GM12878 (cell line): ENCODE measurements around the gene COL18A1. TPM values are rescaled to one million over a fixed set of nuclear protein-coding genes. Genes with fewer than 3 reads are reported as not detected.

Experiments used
- ATAC-seq: fragments of 200-7000 bp; cut with Tn5 transposase; 3 replicates; pipeline ENCODE4 v1.9.1; 2020; ENCODE audit warnings: mild to moderate bottlenecking, moderate library complexity
- BruUV-seq: library from RNA; stranded (reverse); fragments of 400-500 nt; replicated peaks from 2 replicates; lab custom pipeline; 2021; lab: Mats Ljungman, UMichigan
- CTCF ChIA-PET: fragments of 300-600 bp; sonication (Branson Sonifier 250); formaldehyde crosslinking; extraction: SDS; loops from one replicate; lab custom pipeline; 2021; ENCODE audit warnings: inconsistent platforms; lab: Yijun Ruan, JAX
- POLR2A ChIA-PET: fragments of 350-600 bp; formaldehyde crosslinking; extraction: SDS; loops from one replicate; lab custom pipeline; 2021; ENCODE audit warnings: inconsistent platforms; lab: Charles Lee
- RAD21 ChIA-PET: fragments of 300-600 bp; sonication (Branson Sonifier 250); formaldehyde crosslinking; loops from one replicate; lab custom pipeline; 2023; ENCODE audit warnings: antibody characterized with exemption; ENCODE audit not compliant: unreplicated experiment; lab: Charles Lee
- SMC1A ChIA-PET: fragments of 300-600 bp; sonication (Branson Sonifier 250); formaldehyde crosslinking; loops from one replicate; lab custom pipeline; 2023; ENCODE audit not compliant: unreplicated experiment, uncharacterized antibody; lab: Charles Lee
- DNase-seq: peaks from one replicate; pipeline ENCODE4 v3.0.0-alpha.2; 2011; ENCODE audit warnings: low read depth, low spot score
- FAIRE-seq: peaks from 3 replicates; lab custom pipeline; 2011; peaks lifted over from hg19 to GRCh38; lab: Jason Lieb, UNC
- H2AFZ ChIP-seq: 2 replicates; pipeline ENCODE4 v1.6.0; 2011; ENCODE audit warnings: low read depth, low read length, control low read depth; ENCODE audit not compliant: control insufficient read depth
- H3K27ac ChIP-seq: 2 replicates; pipeline ENCODE4 v1.5.1; 2011; ENCODE audit warnings: control low read depth; ENCODE audit not compliant: control insufficient read depth, insufficient read depth
- H3K27me3 ChIP-seq, 2 experiments: replicated peaks in 1 of 2; 2 replicates each; pipeline versions ENCODE4 v1.6.0 to v1.6.1; 2011; ENCODE audit warnings: low read length in 1 of 2; ENCODE audit not compliant: control insufficient read depth in 2 of 2, insufficient read depth in 2 of 2
- H3K36me3 ChIP-seq, 2 experiments: 2 replicates each; pipeline ENCODE4 v1.5.1; 2011; ENCODE audit warnings: low read length in 1 of 2; ENCODE audit not compliant: control insufficient read depth in 2 of 2, insufficient read depth in 2 of 2
- H3K4me1 ChIP-seq: 2 replicates; pipeline ENCODE4 v1.6.1; 2011; ENCODE audit warnings: mild to moderate bottlenecking, low read length, moderate library complexity, mixed read lengths; ENCODE audit not compliant: control insufficient read depth, insufficient read depth
- H3K4me2 ChIP-seq: 2 replicates; pipeline ENCODE4 v1.6.0; 2011; ENCODE audit warnings: control low read depth; ENCODE audit not compliant: control insufficient read depth, insufficient read depth
- H3K4me3 ChIP-seq: fragments of 200-600 bp; sonication (generic); 2 replicates; pipeline ENCODE4 v1.5.1; 2016
- H3K79me2 ChIP-seq: 2 replicates; pipeline ENCODE4 v1.6.0; 2011; ENCODE audit warnings: low read length; ENCODE audit not compliant: control insufficient read depth, insufficient read depth
- H3K9ac ChIP-seq: 2 replicates; pipeline ENCODE4 v1.8.0; 2011; ENCODE audit warnings: low read length, control low read depth, mixed read lengths; ENCODE audit not compliant: control insufficient read depth, insufficient read depth
- H3K9me3 ChIP-seq: replicated peaks from 3 replicates; pipeline ENCODE4 v1.5.1; 2011; ENCODE audit warnings: mild to moderate bottlenecking, low read length; ENCODE audit not compliant: control insufficient read depth, insufficient read depth
- H4K20me1 ChIP-seq: 2 replicates; pipeline ENCODE4 v1.6.0; 2011; ENCODE audit not compliant: control insufficient read depth, insufficient read depth
- CBX3 ChIP-seq: fragments of 200-600 bp; sonication (generic); IDR thresholded peaks from 2 replicates; pipeline ENCODE4 v1.6.1; 2016; ENCODE audit warnings: low read depth, borderline replicate concordance
- CBX5 ChIP-seq: sonication (generic); IDR thresholded peaks from 2 replicates; pipeline ENCODE4 v1.6.1; 2016; ENCODE audit warnings: low read depth, moderate library complexity, mild to moderate bottlenecking, inconsistent platforms
- FOXK2 ChIP-seq: fragments of 450-650 bp; IDR thresholded peaks from 2 replicates; pipeline ENCODE4 v1.6.1; 2017; ENCODE audit warnings: mild to moderate bottlenecking, moderate library complexity
- GABPA ChIP-seq: IDR thresholded peaks from 2 replicates; pipeline ENCODE4 v1.6.1; 2014; ENCODE audit warnings: antibody characterized with exemption, low read depth, mild to moderate bottlenecking, inconsistent platforms
- MTA2 ChIP-seq: fragments of 450-650 bp; IDR thresholded peaks from 2 replicates; pipeline ENCODE4 v1.6.1; 2016; ENCODE audit warnings: low read depth, mild to moderate bottlenecking, moderate library complexity
- RB1 ChIP-seq: fragments of 450-650 bp; formaldehyde crosslinking; IDR thresholded peaks from 2 replicates; pipeline ENCODE4 v1.6.1; 2017; ENCODE audit warnings: mild to moderate bottlenecking, borderline replicate concordance
- RUNX3 ChIP-seq: IDR thresholded peaks from 2 replicates; pipeline ENCODE4 v1.6.1; 2012; ENCODE audit warnings: low read length, inconsistent platforms
- SP1 ChIP-seq: IDR thresholded peaks from one replicate; pipeline ENCODE4 v1.6.1; 2011; ENCODE audit warnings: low read depth, low read length
- STAT1 ChIP-seq: fragments of 450-650 bp; conservative IDR thresholded peaks from 2 replicates; pipeline ENCODE4 v1.6.1; 2014; ENCODE audit warnings: antibody characterized with exemption, mild to moderate bottlenecking
- SUZ12 ChIP-seq: fragments of 200-600 bp; sonication (generic); IDR thresholded peaks from one replicate; pipeline ENCODE4 v1.6.1; 2018; ENCODE audit warnings: antibody characterized with exemption, mild to moderate bottlenecking; ENCODE audit not compliant: unreplicated experiment
- WGBS: methylation state at CpG from one replicate; pipeline ENCODE4 v1.1.6; 2016; ENCODE audit warnings: low lambda C conversion rate; ENCODE audit not compliant: insufficient replicate concordance, insufficient coverage; ENCODE audit errors: missing lambda C conversion rate; 5-methylcytosine and 5-hydroxymethylcytosine counted together
- in situ Hi-C: fragments of 300-500 bp; cut with MboI; formaldehyde crosslinking; loops from 9 replicates; pipeline ENCODE4 v1.14.3; 2018; ENCODE audit warnings: mixed read lengths
- intact Hi-C: fragments of 100-400 bp; cut with micrococcal nuclease; formaldehyde crosslinking; loops from one replicate; pipeline ENCODE4 v1.14.2; 2022; ENCODE audit not compliant: unreplicated experiment
- polyA plus RNA-seq, 11 experiments: library from polyadenylated mRNA; depleted of rRNA in 4 of 11; unstranded in 6 of 11; stranded (reverse) in 5 of 11; fragments of >200 nt; fragmentation: Nextera tagmentation in 4 of 11; fragmentation: Illumina TruSeq in 1 of 11; extraction: Ambion mirVana in 4 of 11; extraction: Trizol in 1 of 11; gene quantifications; 1 replicate in 1 of 11; 2 replicates in 10 of 11; pipeline versions ENCODE4 v1.2.1 to v1.2.3, GENCODE V29; 2011 to 2016; ENCODE audit warnings: inconsistent platforms in 2 of 11, missing spikeins in 2 of 11, low read depth in 1 of 11
- total RNA-seq, 4 experiments: library from RNA; depleted of rRNA in 3 of 4; stranded (reverse); fragments of >200 nt in 3 of 4; fragmentation: Illumina TruSeq in 1 of 4; extraction: Trizol in 1 of 4; gene quantifications; 2 replicates each; pipeline versions ENCODE4 v1.2.1 to v1.2.3, GENCODE V29; 2013 to 2021

COL18A1 gene
- total and polyA plus RNA-seq, 10 of the 15 experiments (the other 5 are each of a cell fraction or from before 2014, with no cell fraction given), result under 0.01 to 0.49 (median 0.09) TPM; not detected in 3

GRCh38 chr21:45496968-45497845, 92.2 kb downstream of the COL18A1 start:
- BruUV-seq, result no TSS peak
- Histone ChIP-seq H3K27ac (no peak overlapping the region), H3K27me3 (no peaks in the 10 kb centered on the region), H3K9me3 (no peaks in the 10 kb centered on the region; the same call in 2 of the 3 replicates), H3K4me1 (peaks cover 2% of the 10 kb centered on the region; the same call in 1 of the 2 replicates), H3K36me3 (no peaks in the 10 kb centered on the region), H3K4me2 (no peak overlapping the region), H3K9ac (no peak overlapping the region), H3K79me2 (no peaks in the 10 kb centered on the region), H4K20me1 (no peaks in the 10 kb centered on the region)
- ChIA-PET CTCF (no interaction called here), POLR2A (no interaction called here), RAD21 (no interaction called here), SMC1A (no interaction called here)
- no peak for DNase-seq
- intact Hi-C loops, result no loop called here
- FAIRE-seq, result no peak
- in situ Hi-C loops, result no loop called here
- 43% methylated on average over 22 of the region's 22 CpGs for WGBS
- ATAC-seq, result no peak
- TF ChIP-seq FOXK2 (no peak), STAT1 (no peak), CBX5 (no peak), SP1 (no peak), CBX3 (no peak), SUZ12 (no peak), RB1 (no peak), MTA2 (no peak), GABPA (no peak), RUNX3 (no peak)
- TF ChIP-seq, all 136 proteins: peak for 0
- Histone ChIP-seq H3K4me3 (no peak overlapping the region), H2AFZ (no peak overlapping the region)
